GM23338 (cell line): ENCODE data around the gene ZNF516. TPM values are rescaled to one million over a fixed set of nuclear protein-coding genes. Genes with fewer than 3 reads are reported as not detected.

Source experiments
- ATAC-seq: fragments of 200-7000 bp; cut with Tn5 transposase; 3 replicates; pipeline ENCODE4 v1.9.1; 2020
- DNase-seq: peaks from one replicate; pipeline ENCODE4 v3.0.0-alpha.2; 2015; ENCODE audit warnings: low spot score
- H2AFZ ChIP-seq: fragments of 200-600 bp; sonication (generic); 2 replicates; pipeline ENCODE4 v1.8.0; 2016; ENCODE audit warnings: antibody characterized with exemption, mild to moderate bottlenecking, moderate library complexity
- H3F3A ChIP-seq: fragments of 200-600 bp; sonication (generic); replicated peaks from 2 replicates; pipeline ENCODE4 v1.8.0; 2017; ENCODE audit warnings: antibody characterized with exemption, mixed run types, low read depth
- H3K27ac ChIP-seq: fragments of 200-600 bp; sonication (generic); 2 replicates; pipeline ENCODE4 v1.6.1; 2016; ENCODE audit warnings: low read depth
- H3K27me3 ChIP-seq: fragments of 200-600 bp; sonication (generic); 2 replicates; pipeline ENCODE4 v1.8.0; 2016; ENCODE audit warnings: mild to moderate bottlenecking, mixed run types, moderate library complexity; ENCODE audit not compliant: insufficient read depth
- H3K36me3 ChIP-seq: fragments of 200-600 bp; sonication (generic); 2 replicates; pipeline ENCODE4 v1.8.0; 2016; ENCODE audit warnings: mild to moderate bottlenecking; ENCODE audit not compliant: insufficient read depth
- H3K4me1 ChIP-seq: fragments of 200-600 bp; sonication (generic); 2 replicates; pipeline ENCODE4 v1.8.0; 2016; ENCODE audit warnings: mild to moderate bottlenecking, moderate library complexity; ENCODE audit not compliant: insufficient read depth
- H3K4me2 ChIP-seq: fragments of 200-600 bp; sonication (generic); 2 replicates; pipeline ENCODE4 v1.7.1; 2017; ENCODE audit warnings: mixed run types
- H3K4me3 ChIP-seq: fragments of 200-600 bp; sonication (generic); 2 replicates; pipeline ENCODE4 v1.6.1; 2016; ENCODE audit warnings: mixed run types
- H3K79me2 ChIP-seq: fragments of 200-600 bp; sonication (generic); replicated peaks from 2 replicates; pipeline ENCODE4 v1.8.0; 2017; ENCODE audit warnings: mild to moderate bottlenecking; ENCODE audit not compliant: insufficient read depth
- H3K9me2 ChIP-seq: fragments of 200-600 bp; sonication (generic); 2 replicates; pipeline ENCODE4 v1.8.0; 2017; ENCODE audit not compliant: insufficient read depth
- H4K20me1 ChIP-seq: fragments of 200-600 bp; sonication (generic); replicated peaks from 2 replicates; pipeline ENCODE4 v1.8.0; 2017; ENCODE audit warnings: mild to moderate bottlenecking; ENCODE audit not compliant: insufficient read depth
- H3K27ac Mint-ChIP-seq: 2 replicates; pipeline ENCODE4 v1.8.0; 2020; ENCODE audit warnings: inconsistent platforms, mild to moderate bottlenecking, moderate library complexity, mixed read lengths
- H3K27me3 Mint-ChIP-seq: 3 replicates; pipeline ENCODE4 v1.8.0; 2022; ENCODE audit warnings: low read depth, mild to moderate bottlenecking, moderate library complexity, mixed read lengths, inconsistent platforms; ENCODE audit not compliant: insufficient read depth, poor library complexity
- H3K36me3 Mint-ChIP-seq: 3 replicates; pipeline ENCODE4 v1.8.0; 2021; ENCODE audit warnings: low read depth, mild to moderate bottlenecking, inconsistent platforms, moderate library complexity, mixed read lengths
- H3K4me1 Mint-ChIP-seq: 3 replicates; pipeline ENCODE4 v1.8.0; 2020; ENCODE audit warnings: mild to moderate bottlenecking, inconsistent platforms, mixed read lengths
- H3K4me3 Mint-ChIP-seq: 3 replicates; pipeline ENCODE4 v1.8.0; 2021; ENCODE audit warnings: moderate library complexity, mild to moderate bottlenecking, inconsistent platforms, mixed read lengths
- H3K9me3 Mint-ChIP-seq: 3 replicates; pipeline ENCODE4 v1.8.0; 2020; ENCODE audit warnings: moderate library complexity, mild to moderate bottlenecking, inconsistent platforms, mixed read lengths
- EZH2phosphoT487 ChIP-seq: fragments of 200-600 bp; sonication (generic); IDR thresholded peaks from one replicate; pipeline ENCODE4 v1.8.1; 2018; ENCODE audit warnings: antibody characterized with exemption; ENCODE audit not compliant: unreplicated experiment
- JUNB ChIP-seq: IDR thresholded peaks from one replicate; pipeline ENCODE4 v1.6.1; 2016; ENCODE audit warnings: antibody characterized with exemption; ENCODE audit not compliant: unreplicated experiment
- ZNF114 ChIP-seq: fragments of 250-450 bp; sonication (Bioruptor Pico); IDR thresholded peaks from 2 replicates; pipeline ENCODE4 v1.5.0; 2020; ENCODE audit warnings: mild to moderate bottlenecking, moderate library complexity
- polyA plus RNA-seq: library from polyadenylated mRNA; unstranded; fragments of >200 nt; fragmentation: Nextera tagmentation; extraction: Ambion mirVana; gene quantifications from 2 replicates; pipeline ENCODE4 v1.2.1, GENCODE V29; 2016
- total RNA-seq: library from RNA; depleted of rRNA; stranded (reverse); fragments of >200 nt; shearing (Covaris generic); gene quantifications from 2 replicates; pipeline ENCODE4 v1.2.3, GENCODE V29; 2014
- TF ChIP-seq, protein P1 (sequence below): IDR thresholded peaks from 2 replicates; pipeline ENCODE4 v1.6.1; 2016; ENCODE audit warnings: antibody characterized with exemption
- TF ChIP-seq, protein P2 (sequence below): fragments of 250-450 bp; sonication (Bioruptor Pico); IDR thresholded peaks from 2 replicates; pipeline ENCODE4 v1.5.0; 2020; ENCODE audit warnings: mild to moderate bottlenecking, moderate library complexity

Gene ZNF516
- total and polyA plus RNA-seq, 2 experiments from 2014 or later = 11.9 to 24.2 TPM

DNA sequence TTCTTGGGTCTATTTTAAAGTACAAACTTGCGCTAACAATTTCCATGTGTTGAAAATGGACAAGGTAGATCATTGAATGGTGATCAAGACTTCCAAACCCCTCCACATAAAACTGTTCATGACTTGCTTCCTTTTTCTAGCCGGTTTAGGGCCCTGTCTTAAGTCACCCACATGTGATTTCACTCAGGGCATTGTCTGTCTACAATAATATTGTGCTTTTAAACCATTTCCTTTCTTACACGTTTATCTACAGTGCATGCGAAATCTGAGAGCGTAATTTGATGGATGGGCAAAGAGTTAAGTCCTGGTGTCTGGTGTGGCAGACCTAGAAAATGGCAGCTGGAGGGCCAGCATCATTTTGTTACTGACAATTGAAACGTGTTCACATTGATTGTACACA, 2.0 kb upstream of the ZNF516 start:
- no peak overlapping the region for H3K27ac ChIP-seq
- DNase-seq (no peak), ATAC-seq (no peak)
- H3F3A ChIP-seq = 0 out of 2 replicates have a peak, but pooled peaks cover 9% of the 10 kb centered on the region
- Mint-ChIP-seq H3K4me1 (peaks cover 20% of the 10 kb centered on the region; the same call in 2 of the 3 replicates), H3K27me3 (peaks cover 38% of the 10 kb centered on the region), H3K9me3 (no peaks in the 10 kb centered on the region; the same call in 2 of the 3 replicates), H3K36me3 (no peaks in the 10 kb centered on the region; the same call in 1 of the 3 replicates), H3K27ac (no peak overlapping the region), H3K4me3 (peak overlapping the region; percentile 90)
- H3K79me2 ChIP-seq = no peaks in the 10 kb centered on the region
- no peaks in the 10 kb centered on the region for H3K9me2 ChIP-seq
- H3K4me2 ChIP-seq = peak overlapping the region; percentile 96
- peaks cover 55% of the 10 kb centered on the region for H3K27me3 ChIP-seq
- peak overlapping the region; percentile 88 for H3K4me3 ChIP-seq
- H3K4me1 ChIP-seq = peaks cover 10% of the 10 kb centered on the region
- H4K20me1 ChIP-seq = no peaks in the 10 kb centered on the region
- TF ChIP-seq, protein P1, sequence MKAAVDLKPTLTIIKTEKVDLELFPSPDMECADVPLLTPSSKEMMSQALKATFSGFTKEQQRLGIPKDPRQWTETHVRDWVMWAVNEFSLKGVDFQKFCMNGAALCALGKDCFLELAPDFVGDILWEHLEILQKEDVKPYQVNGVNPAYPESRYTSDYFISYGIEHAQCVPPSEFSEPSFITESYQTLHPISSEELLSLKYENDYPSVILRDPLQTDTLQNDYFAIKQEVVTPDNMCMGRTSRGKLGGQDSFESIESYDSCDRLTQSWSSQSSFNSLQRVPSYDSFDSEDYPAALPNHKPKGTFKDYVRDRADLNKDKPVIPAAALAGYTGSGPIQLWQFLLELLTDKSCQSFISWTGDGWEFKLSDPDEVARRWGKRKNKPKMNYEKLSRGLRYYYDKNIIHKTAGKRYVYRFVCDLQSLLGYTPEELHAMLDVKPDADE = no peak
- TF ChIP-seq ZNF114 (no peak), JUNB (no peak), EZH2phosphoT487 (no peak)
- TF ChIP-seq, protein P2, sequence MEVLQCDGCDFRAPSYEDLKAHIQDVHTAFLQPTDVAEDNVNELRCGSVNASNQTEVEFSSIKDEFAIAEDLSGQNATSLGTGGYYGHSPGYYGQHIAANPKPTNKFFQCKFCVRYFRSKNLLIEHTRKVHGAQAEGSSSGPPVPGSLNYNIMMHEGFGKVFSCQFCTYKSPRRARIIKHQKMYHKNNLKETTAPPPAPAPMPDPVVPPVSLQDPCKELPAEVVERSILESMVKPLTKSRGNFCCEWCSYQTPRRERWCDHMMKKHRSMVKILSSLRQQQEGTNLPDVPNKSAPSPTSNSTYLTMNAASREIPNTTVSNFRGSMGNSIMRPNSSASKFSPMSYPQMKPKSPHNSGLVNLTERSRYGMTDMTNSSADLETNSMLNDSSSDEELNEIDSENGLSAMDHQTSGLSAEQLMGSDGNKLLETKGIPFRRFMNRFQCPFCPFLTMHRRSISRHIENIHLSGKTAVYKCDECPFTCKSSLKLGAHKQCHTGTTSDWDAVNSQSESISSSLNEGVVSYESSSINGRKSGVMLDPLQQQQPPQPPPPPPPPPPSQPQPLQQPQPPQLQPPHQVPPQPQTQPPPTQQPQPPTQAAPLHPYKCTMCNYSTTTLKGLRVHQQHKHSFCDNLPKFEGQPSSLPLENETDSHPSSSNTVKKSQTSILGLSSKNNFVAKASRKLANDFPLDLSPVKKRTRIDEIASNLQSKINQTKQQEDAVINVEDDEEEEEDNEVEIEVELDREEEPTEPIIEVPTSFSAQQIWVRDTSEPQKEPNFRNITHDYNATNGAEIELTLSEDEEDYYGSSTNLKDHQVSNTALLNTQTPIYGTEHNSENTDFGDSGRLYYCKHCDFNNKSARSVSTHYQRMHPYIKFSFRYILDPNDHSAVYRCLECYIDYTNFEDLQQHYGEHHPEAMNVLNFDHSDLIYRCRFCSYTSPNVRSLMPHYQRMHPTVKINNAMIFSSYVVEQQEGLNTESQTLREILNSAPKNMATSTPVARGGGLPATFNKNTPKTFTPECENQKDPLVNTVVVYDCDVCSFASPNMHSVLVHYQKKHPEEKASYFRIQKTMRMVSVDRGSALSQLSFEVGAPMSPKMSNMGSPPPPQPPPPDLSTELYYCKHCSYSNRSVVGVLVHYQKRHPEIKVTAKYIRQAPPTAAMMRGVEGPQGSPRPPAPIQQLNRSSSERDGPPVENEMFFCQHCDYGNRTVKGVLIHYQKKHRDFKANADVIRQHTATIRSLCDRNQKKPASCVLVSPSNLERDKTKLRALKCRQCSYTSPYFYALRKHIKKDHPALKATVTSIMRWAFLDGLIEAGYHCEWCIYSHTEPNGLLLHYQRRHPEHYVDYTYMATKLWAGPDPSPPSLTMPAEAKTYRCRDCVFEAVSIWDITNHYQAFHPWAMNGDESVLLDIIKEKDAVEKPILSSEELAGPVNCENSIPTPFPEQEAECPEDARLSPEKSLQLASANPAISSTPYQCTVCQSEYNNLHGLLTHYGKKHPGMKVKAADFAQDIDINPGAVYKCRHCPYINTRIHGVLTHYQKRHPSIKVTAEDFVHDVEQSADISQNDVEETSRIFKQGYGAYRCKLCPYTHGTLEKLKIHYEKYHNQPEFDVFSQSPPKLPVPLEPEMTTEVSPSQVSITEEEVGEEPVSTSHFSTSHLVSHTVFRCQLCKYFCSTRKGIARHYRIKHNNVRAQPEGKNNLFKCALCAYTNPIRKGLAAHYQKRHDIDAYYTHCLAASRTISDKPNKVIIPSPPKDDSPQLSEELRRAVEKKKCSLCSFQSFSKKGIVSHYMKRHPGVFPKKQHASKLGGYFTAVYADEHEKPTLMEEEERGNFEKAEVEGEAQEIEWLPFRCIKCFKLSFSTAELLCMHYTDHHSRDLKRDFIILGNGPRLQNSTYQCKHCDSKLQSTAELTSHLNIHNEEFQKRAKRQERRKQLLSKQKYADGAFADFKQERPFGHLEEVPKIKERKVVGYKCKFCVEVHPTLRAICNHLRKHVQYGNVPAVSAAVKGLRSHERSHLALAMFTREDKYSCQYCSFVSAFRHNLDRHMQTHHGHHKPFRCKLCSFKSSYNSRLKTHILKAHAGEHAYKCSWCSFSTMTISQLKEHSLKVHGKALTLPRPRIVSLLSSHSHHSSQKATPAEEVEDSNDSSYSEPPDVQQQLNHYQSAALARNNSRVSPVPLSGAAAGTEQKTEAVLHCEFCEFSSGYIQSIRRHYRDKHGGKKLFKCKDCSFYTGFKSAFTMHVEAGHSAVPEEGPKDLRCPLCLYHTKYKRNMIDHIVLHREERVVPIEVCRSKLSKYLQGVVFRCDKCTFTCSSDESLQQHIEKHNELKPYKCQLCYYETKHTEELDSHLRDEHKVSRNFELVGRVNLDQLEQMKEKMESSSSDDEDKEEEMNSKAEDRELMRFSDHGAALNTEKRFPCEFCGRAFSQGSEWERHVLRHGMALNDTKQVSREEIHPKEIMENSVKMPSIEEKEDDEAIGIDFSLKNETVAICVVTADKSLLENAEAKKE (CRISPR knock-in tag) = no peak
- no peaks in the 10 kb centered on the region for H3K36me3 ChIP-seq
- no peak overlapping the region for H2AFZ ChIP-seq
